Measurements from ENCODE around the gene ADGRL3.

GRCh38 chr4:61200916-61201526, 895 bp downstream of the ADGRL3 start:
- TF ChIP-seq CTCF (IDR thresholded peaks at IDR 0.05; ENCODE audit: low read depth, low read length) = no peak
- TF ChIP-seq EZH2phosphoT487 (IDR thresholded peaks at IDR 0.05; ENCODE audit: low read depth) = no peak

All from OCI-LY3 (cell line).